HS-5 (cell line): Measurements from ENCODE around the gene GRIN2C.

Source experiments
- DNase-seq: peaks from one replicate; pipeline ENCODE4 v3.0.0-alpha.2; 2012; ENCODE audit warnings: low read depth

GRIN2C gene

DNA sequence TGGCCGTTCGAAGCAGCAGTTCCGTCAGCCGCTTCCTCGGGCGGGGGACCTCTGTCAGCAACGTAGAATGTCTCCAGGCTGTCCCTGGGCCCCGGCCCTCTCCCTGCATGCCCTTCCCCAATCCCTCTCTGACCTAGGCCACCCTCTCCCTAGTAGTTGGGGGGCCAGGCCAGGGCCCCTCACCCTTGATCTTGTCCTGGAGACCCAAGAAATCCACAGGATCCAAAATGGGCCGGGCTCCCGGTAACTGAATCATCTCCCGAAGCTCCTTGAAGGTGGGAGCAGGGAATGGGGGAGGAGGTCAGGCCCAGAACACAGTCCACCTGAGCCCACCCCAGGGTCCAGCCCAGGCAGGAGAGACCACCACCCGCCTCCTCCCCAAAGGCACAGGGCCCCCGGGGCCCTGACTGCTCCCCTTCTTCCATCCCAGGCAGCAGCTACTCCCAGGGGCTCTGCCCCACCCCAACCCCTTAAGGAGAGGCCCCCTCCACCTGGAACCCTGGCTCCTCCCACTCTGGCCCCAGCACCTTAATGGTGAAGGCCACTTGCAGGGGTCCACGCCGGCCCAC lies 4.7 kb upstream of the GRIN2C start:
- DNase-seq = no peak

DNA sequence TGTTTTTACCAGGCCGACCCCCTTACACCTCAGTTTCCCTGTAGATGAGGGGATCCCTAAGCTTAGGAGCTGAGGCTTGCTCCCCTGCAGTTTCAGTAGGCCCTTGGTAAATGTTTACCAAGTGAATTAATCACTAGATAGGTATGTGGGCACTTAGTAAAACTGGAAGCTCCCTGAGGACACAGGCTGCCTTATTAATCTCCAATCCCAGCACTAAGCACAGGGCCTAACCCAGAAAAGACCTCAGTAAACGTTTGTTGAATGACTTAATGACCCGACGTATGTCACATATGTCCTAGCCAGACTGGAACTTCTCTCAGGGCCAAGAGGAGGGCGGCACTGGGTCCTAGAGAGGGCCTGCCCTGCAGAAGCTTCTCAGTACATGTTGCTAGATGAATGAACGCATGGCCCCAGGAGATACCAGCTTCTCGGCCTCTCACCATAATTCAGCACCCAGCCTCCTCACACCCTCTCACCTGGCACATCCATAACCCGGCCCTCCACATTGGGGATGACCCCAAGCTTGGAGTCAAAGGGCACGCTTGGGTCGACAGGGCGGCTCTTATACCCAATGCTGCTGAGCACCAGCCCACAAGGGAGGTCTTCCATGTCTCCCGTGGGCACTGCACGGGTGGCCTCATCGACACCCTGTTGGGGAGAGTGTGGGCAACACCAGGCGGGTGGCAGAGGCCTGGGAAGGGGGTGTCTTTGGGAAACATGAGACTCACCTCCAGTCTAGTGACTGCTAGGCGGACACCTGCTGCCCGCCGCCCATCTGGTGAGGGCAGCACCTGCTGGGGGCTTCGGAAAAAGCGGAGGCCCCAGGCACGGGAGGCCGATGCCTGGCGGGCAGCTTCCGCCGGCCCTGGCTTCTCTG lies 4.0 kb upstream of the GRIN2C start:
- no peak for DNase-seq

DNA sequence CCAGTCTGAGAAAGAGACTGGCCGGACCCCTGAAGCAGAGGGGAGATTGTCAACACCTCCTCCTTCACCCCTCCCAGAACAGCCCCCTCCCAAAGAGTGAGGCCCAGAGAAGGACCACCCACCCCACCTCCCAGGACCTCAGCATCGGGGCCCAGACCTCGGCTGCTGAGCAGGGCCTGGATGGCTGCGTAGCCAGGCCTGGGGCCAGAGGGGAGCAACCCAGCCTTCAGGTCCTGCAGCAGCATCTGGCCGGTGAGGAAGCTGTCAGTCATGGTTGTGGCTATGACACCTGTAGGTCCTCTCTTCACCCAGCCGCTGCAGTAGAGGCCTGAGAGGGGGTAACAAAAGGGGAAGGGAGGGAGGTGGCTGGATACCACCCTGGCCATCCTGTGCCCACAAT lies 3.2 kb upstream of the GRIN2C start:
- no peak for DNase-seq

DNA sequence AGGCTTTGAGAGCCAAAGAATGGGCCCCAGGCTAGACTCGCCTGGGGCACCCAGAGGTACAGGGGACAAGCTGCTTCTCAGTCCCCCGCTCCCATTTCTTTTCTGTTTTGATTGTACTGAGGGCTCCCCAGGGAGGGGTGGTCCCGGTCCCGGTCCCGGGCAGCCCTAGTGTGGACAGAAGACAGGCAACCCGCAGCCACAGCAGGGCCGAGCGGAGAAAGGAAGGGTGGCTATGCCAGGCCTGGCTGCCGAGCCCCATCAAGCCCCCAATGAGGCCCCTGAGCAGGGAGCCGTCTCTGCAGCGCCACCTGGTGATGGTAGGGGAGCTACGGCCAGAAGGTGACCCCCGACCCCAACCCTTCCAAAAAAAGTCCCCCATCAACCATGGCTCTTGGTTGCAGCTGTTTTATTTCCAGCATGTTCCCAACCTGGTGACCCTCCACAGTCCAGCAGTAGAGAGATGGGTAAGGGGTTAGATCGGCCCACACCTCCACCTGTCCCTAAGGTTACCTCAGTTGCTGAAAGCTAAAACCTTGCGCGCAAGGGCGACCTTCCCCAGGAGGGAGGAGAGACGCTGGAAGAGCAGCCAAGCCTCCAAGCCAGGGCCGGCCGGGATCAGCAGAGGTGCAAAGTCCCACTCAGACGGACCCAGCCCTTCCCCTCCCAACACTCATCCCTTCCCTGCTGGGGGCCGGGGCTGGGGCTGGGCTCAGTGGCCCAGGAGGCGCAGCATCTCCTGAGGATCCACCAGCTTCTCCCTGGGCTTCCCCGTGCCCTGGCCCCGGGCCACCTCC lies 2.6 kb upstream of the GRIN2C start:
- no peak for DNase-seq

DNA sequence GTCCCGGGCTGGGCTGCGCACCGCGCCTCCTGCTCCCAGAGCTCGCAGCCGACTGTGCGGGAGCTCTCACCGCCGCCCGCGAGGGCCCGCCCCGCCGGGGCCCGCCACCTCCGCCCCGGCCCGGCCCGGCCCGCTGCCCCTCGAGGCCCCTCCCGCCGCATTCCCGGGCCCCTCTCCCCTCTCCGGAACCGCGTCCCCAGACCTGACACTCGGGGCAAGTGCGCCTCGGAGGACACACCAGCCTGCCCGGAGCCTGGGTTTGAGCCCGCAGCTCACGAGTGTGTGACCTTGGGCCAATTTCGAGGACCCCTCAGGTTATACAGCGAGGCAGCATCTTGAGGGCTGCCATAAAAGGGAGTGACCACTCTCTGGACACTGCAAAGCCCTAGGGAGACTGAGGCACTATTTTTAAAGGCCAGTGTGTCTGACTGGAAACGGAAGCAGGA lies 2.0 kb upstream of the GRIN2C start:
- DNase-seq = no peak

DNA sequence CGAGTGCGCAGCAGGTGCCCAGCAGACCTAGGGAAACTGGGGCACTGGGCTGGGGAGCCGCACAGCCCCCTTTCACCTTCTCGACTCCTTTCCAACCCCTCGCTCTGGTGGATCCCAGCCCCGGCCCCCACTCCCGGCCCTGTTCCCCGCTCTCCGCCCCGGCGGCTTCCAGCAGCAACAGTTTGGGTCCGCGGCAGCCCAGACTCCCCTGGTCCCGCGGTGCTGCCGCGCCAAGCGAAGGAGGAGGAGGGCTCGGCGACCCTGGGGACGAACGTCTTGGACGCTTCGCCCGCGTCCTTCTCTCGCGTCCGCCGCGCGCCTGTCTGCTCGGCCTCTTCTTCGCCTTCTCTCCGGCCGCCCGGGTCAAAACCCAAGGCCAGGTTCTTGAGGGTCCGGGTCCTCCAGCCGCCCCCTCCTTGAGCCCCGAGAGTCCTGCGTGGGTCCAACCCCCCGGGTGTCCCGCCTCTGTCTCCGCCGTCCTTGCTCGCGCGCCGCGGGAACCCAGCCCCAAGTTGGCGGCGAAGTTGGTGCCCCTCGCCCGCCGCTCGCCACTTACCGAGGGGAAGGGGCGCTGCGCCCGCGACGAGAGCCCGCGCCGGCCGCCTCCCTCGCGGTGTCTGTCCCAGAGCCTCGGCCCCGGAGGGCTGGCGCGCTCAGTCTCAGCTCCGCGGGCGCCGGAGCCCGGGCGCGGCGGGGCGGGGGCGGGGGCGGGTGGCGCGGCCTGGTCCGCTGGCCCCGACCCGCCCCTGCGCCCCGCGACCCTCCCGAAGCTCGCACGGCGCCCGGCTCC lies 1.4 kb upstream of the GRIN2C start:
- DNase-seq = no peak

DNA sequence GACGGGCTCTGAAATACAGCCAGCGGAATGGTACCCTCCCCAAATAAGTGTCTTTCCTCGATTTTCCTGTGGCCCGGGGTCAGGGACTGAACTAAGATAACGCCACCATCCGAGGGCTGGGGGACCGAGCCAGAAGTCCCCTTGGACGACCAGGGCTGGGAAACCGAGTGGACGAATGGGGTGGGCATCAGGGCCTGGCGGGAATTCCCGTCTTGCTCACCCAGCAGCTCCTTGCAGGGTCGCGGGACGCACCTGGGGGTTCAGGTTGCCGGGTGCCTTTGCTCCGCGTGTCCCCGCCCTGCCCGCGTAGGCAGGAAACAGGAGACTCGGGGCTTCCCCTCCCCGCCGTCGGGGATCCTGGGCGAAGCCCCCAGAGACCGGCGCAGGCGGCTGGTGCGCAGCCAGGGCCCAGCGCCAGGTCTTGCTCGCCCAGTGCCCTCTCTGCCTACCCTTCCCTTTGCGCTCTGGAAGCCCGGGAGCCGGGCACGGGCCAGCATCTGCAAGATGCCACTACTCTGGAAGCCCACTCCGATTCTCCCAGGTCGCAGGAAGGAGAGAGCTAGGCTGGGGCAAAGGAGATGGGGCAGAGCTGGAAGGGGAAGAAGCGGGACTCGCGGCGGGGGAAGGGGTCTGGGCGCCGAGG lies 665 bp upstream of the GRIN2C start:
- no peak for DNase-seq

DNA sequence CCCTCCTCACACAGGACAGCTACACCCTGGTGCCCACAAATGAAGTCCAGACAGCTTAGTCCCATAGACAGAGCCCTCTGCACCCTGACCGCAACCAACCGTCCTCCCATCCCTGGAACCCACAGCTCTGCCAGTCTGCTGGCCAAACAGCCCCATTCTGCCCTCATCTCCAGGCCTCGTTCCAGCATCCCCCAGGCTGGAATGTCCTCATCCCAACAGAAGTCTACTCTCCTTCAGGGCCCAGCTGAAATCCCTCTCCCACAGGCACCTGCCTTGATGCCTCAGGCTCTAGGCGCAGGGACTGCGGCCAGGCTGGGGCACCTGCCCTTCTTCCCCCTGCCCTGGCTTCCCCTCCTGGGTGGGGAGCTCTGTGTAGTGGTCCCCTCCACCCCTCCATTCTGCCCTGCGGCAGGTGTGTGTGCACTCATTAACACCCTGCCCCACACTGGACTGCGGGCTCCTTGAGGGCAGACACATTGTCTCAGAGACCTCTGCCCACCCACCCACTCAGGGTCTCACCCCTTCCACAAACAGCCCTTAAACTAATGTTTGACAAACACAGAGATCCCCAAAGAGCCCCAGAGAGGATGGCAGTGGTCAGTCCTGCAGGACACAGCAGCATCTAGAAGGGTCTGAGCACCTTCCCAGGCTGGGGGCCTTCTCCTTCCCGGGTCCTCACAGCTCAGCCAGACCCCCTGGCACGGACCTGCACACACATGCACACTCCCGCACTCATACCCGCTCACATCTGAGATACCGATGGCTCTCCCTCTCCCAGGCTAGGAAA lies 820 bp downstream of the GRIN2C start:
- DNase-seq = no peak

DNA sequence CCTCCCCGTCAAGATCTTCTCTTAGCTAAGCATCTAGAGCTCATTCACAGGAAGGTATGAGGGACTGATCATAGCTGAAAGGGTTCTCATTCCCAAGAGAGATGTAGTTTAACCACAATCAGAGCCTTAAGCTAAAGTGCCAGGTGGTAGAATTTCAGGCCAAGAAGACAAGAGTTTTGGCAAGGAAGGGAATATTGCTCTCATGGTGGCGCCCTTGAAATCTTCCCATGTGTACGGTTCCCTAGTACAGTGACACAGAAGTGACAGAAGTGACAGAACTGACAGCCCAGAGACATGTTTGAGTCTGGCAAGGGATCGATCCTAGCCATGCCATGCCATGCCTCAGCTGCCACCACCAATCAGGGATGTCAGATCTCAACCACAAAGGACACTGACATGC lies 2.5 kb downstream of the GRIN2C start:
- no peak for DNase-seq

DNA sequence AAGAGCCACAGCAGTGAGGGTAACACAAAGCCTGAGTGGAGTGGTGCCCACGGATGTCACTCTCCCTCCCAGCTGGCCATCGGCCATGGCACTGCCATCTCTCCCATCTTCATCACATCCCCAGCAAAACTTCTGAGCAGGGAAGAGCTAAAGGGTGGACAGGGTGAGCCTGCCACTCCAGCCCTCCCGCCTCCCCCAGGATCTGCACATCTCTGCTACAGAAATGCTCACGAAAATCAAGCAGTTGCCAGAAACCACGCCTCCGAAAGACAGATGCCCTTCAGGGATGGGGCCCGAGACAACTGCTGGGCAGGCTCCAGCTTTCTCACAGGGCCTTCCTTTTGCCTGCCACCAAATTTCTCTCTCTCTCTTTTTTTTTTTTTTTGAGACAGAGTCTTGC lies 3.6 kb downstream of the GRIN2C start:
- DNase-seq = no peak

DNA sequence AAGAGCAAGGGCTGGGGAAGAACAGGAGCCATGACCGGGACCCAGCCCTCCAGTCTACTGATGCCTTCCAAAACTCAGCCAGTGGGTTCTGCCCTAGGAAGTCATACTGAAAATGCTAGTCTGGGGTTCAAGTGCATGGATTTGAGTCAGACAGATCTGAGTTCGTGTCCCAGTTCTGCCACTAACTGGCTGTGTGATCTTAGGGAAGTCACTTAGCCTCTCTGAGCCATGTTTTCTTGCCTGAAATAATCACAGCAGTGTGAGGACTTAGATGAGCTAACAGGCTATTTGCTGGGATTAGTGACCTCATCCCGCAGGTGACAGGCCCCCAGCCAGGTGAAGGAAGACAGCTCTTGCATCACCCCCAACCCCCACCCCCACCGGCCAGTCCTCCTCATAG lies 4.4 kb downstream of the GRIN2C start:
- no peak for DNase-seq

DNA sequence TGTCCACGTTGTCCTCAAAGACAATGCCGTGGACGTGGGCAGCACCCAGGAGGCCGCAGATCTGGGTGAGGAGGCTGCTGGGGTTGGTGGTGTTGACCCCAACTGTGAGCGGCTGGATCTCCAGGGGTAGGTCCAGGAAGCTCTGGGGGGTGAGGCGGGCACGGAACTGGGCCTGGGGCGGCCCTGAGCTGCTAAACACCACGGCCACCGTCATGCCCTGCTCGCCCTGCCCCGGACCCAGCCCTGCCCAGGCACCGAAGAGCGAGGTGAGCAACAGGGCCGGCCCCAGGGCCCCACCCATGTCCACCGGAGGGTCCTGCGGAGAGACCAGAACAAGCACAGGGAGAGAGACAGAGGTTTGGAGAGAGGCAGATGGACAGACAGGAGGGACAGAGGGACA lies 4.9 kb downstream of the GRIN2C start:
- DNase-seq = no peak

DNA sequence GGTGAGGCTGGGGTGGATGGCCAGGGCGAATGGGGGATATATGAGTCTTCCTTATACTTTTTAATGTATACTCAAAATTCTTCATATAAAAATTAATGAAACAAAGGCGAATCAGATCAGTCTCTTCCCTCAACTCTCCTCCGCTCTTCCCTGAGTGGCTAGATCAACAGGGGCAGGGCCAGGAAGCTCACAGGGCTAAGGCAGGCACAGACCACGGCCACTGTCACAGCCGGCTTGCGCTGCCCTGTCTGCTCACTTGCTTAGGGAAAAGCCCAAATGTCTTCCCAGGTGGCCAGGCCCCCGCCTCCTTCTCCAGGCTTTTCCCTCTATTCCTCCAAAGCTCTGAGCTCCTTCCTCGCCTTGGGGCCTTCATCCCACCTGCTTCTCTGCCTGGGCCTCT lies 6.0 kb downstream of the GRIN2C start:
- DNase-seq = no peak

DNA sequence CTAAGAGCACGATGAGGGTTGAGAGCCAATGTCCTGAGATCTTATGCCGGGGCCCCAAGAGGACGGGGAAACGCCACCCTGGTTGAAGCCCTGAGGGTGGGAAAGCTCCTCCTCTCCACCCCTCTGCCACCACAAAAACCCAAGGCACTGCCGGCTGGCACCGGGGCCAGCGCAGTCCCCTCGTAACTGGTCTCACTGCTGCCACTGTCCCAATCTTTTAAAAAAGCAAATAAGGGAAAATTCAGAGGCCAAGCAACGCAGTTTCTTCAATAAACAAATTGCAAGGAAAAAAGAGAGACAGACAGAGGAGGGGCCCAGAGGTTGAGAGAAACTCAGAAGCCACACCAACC lies 6.7 kb downstream of the GRIN2C start:
- no peak for DNase-seq

DNA sequence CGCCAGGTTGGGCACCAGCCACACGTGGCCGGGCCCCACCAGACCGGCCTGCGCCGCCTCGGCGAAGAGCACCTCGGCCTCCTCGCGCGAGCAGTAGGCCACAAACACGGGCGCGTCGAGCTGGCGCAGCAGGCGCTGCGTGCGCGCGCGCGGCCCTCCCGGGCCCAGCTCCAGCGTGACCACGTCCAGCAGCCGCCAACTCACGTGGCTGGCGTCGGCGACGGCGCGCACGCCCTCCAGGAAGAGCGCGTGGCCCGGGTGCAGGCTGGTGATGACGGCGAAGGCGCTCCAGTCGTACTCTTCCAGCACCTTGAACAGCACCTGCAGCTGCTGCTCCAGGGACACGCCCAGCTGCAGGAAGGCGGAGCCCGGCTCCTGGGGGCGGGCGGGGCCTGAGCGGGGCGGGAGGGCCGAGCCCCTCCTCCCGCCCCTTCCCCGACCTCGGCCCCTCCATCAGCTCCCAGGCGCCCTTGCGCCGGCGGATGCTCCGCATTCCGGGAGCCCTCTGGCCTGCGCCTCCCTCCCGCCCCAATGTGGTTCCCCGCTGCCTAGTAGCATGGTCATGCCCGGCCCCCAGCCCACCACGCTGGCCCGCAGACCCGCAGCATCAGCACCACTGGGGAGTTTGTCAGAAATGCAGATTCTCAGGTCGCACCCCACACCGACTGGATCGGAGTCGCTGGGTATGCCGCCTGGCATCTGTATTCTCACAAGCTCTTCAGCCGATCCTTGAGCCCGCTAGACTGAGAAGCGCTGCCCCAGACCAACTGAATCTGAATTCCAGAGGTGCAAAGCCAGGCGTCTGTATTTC lies 7.2 kb downstream of the GRIN2C start:
- no peak for DNase-seq

DNA sequence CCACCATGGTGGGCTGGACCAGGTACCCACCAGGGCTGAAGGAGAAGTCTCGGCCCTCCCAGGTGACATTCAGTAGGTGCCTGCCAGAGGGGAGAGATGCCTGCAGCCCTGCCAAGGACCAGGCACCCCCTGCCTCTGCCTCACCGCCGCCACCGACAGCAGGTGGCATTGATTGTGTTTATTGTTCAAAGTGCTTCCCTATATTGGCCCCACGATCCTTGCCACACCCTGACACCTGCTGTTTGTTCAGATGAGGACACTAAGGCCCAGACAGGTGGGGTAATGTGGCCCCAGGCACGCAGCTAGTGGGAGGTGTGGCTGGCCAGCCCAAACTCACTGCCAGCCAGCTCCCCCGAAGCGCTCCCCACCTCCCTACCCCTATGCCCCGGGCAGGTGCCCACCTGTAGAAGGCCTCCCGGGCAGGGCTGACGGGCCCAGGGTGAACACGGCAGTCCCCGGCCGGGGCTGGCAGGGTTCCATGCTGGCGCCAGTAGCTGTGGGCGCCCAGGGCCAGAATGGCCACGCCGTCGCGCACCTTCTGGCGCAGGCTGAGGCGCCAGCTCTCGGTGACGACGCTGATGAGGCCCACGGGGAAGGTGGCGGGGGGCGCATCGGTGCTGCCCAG lies 8.0 kb downstream of the GRIN2C start:
- no peak for DNase-seq

DNA sequence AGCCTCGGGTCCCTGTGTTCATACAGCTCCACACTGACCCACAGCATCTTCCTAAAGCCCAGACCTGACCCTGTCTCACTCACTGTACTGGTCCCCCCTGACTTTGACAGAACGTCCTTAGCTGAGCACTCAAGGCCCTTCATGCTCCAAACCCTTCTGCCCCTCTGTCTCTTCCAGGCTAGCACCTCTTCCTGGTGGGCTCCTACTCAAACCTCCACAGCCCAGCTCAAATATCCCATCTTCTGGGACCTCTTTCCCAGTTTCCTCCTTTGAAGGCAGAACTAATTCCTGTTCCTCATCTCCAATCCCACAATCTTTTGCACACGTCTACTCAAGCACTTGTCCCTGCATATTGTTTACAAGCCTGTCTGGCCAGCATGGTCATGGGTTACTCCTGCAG lies 8.8 kb downstream of the GRIN2C start:
- no peak for DNase-seq

DNA sequence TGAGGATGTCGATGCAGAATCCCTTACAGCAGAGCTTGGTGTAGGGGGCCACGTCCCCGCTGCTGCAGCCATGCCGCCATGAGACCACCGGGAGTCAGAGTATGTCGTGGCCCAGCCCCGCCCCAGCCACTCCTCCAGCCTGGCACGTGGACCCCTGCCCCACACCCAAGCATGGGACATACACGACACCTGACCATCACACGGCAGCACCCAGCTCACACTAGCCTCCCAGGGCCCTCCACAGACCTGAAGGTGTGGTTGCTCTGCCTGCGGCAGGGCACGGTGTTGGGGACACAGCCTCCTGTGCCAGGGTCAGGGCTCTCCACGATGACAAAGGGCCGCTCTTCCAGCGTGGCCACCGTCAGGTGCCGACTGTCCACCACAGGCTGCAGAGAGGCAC lies 9.4 kb downstream of the GRIN2C start:
- no peak for DNase-seq

DNA sequence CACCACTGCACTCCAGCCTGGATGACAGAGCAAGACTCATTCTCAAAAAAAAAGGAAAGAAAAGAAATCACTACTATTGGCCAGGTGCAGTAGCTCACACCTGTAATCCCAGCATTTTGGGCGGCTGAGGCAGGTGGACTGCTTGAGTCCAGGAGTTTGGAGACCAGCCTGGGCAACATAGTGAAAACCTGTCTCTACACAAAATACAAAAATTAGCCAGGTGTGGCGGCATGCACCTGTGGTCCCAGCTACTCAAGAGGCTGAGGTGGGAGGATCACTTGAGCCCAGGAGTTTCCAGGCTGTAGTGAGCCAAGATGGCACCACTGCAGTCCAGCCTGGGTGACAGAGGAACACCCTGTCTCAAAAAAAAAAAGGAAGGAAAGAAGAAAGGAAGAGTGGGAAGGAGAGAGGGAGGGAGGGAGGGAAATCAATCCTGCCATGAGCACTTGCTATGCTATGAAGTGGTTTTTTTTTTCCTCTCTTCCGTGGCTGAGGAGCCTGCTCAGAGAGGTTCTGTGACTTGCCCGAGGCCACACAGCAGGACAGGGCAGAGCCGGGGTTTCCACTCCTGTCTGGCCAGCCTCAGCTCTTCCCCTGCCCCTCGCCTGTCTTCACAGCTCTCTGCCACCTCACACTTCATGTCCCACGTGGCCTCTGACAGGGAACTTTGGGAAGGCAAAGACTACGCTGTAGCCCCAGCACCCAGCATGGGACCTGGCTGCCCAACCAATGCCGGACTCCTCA lies 10.9 kb downstream of the GRIN2C start:
- DNase-seq = no peak
